Mesendoderm (in vitro differentiated cells): Measurements from ENCODE around the gene ATCAY.
A peak's percentile ranks its signal among the peaks of the same experiment; 100 is the strongest.

Experiments
- DNase-seq: peaks from one replicate; pipeline ENCODE4 v3.0.0; 2013
- H2AK5ac ChIP-seq: 2 replicates; pipeline ENCODE4 v1.6.1; 2013; ENCODE audit warnings: low read length, inconsistent platforms
- H2BK120ac ChIP-seq: 2 replicates; pipeline ENCODE4 v1.6.1; 2013; ENCODE audit warnings: low read depth, mild to moderate bottlenecking, low read length, moderate library complexity, mixed read lengths
- H2BK15ac ChIP-seq: replicated peaks from 2 replicates; pipeline ENCODE4 v1.6.1; 2013; ENCODE audit warnings: low read depth, mild to moderate bottlenecking, moderate library complexity
- H2BK5ac ChIP-seq: 2 replicates; pipeline ENCODE4 v1.6.1; 2013; ENCODE audit warnings: low read length, inconsistent platforms
- H3K18ac ChIP-seq: 2 replicates; pipeline ENCODE4 v1.6.1; 2013; ENCODE audit warnings: mild to moderate bottlenecking, low read length, mixed read lengths
- H3K23ac ChIP-seq: one replicate; pipeline ENCODE4 v1.6.1; 2013; ENCODE audit warnings: low read length
- H3K27ac ChIP-seq: 2 replicates; pipeline ENCODE4 v1.5.1; 2013; ENCODE audit warnings: low read depth, mild to moderate bottlenecking, inconsistent platforms, low read length, moderate library complexity
- H3K27me3 ChIP-seq: 2 replicates; pipeline ENCODE4 v1.6.1; 2013; ENCODE audit warnings: low read length, control low read depth, mild to moderate bottlenecking, inconsistent platforms; ENCODE audit not compliant: insufficient read depth, poor library complexity
- H3K36me3 ChIP-seq: 2 replicates; pipeline ENCODE4 v1.6.1; 2013; ENCODE audit warnings: low read length, inconsistent platforms; ENCODE audit not compliant: control insufficient read depth, insufficient read depth
- H3K4ac ChIP-seq: one replicate; pipeline ENCODE4 v1.6.1; 2013; ENCODE audit warnings: low read depth, mild to moderate bottlenecking, low read length, moderate library complexity
- H3K4me1 ChIP-seq: 2 replicates; pipeline ENCODE4 v1.6.1; 2013; ENCODE audit warnings: low read depth, low read length, inconsistent platforms; ENCODE audit not compliant: control insufficient read depth
- H3K4me2 ChIP-seq: 2 replicates; pipeline ENCODE4 v1.6.1; 2013; ENCODE audit warnings: low read length
- H3K4me3 ChIP-seq: 2 replicates; pipeline ENCODE4 v1.5.1; 2013; ENCODE audit warnings: mild to moderate bottlenecking, low read length
- H3K56ac ChIP-seq: one replicate; pipeline ENCODE4 v1.6.1; 2013; ENCODE audit warnings: low read length
- H3K79me1 ChIP-seq: 2 replicates; pipeline ENCODE4 v1.6.1; 2013; ENCODE audit warnings: low read length, inconsistent platforms
- H3K79me2 ChIP-seq: 2 replicates; pipeline ENCODE4 v1.6.1; 2013; ENCODE audit warnings: mild to moderate bottlenecking, low read length; ENCODE audit not compliant: control insufficient read depth, insufficient read depth
- H3K9ac ChIP-seq: 2 replicates; pipeline ENCODE4 v1.6.1; 2013; ENCODE audit warnings: low read length, inconsistent platforms
- H4K5ac ChIP-seq: one replicate; pipeline ENCODE4 v1.6.1; 2013; ENCODE audit warnings: low read length
- H4K8ac ChIP-seq: one replicate; pipeline ENCODE4 v1.6.1; 2013; ENCODE audit warnings: low read depth, mild to moderate bottlenecking, control low read depth, low read length, moderate library complexity
- WGBS: extraction: QIAGEN DNeasy Blood & Tissue Kit; methylation state at CpG from one replicate; pipeline ENCODE4 v1.1.7; 2013; ENCODE audit warnings: low lambda C conversion rate, missing lambda C conversion rate; ENCODE audit not compliant: insufficient coverage; ENCODE audit errors: extremely low coverage; 5-methylcytosine and 5-hydroxymethylcytosine counted together

Gene ATCAY

DNA sequence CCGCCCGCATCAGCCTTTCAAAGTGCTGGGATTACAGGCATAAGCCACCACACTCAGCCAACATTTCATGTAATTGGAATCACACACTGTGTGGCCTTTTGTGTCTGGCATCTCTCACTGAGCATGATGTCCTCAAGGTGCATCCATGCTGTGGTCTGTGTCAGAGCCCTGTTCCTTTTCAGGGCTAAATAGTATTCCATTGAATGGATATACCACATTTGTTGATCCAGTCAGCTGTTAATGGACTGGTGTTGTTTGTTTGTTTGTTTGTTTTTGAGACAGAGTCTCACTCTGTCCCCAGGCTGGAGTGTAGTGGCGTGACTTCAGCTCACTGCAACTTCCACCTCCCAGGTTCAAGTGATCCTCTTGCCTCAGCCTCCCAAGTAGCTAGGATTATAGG lies 17.9 kb downstream of the ATCAY start:
- Histone ChIP-seq H3K4ac (no peak overlapping the region), H3K9ac (no peak overlapping the region), H4K8ac (no peak overlapping the region), H3K56ac (no peak overlapping the region), H2AK5ac (no peak overlapping the region), H3K4me1 (no peaks in the 10 kb centered on the region), H4K5ac (no peak overlapping the region), H3K18ac (no peak overlapping the region), H3K27me3 (no peaks in the 10 kb centered on the region), H3K27ac (no peak overlapping the region), H3K79me2 (no peaks in the 10 kb centered on the region), H2BK5ac (no peak overlapping the region), H3K4me2 (no peak overlapping the region), H3K36me3 (no peaks in the 10 kb centered on the region), H3K4me3 (no peak overlapping the region), H3K79me1 (no peaks in the 10 kb centered on the region), H3K23ac (no peak overlapping the region), H2BK120ac (no peak overlapping the region), H2BK15ac (no peak overlapping the region)
- no CpG with 5 or more reads among the region's 3 CpGs for WGBS
- no peak for DNase-seq

DNA sequence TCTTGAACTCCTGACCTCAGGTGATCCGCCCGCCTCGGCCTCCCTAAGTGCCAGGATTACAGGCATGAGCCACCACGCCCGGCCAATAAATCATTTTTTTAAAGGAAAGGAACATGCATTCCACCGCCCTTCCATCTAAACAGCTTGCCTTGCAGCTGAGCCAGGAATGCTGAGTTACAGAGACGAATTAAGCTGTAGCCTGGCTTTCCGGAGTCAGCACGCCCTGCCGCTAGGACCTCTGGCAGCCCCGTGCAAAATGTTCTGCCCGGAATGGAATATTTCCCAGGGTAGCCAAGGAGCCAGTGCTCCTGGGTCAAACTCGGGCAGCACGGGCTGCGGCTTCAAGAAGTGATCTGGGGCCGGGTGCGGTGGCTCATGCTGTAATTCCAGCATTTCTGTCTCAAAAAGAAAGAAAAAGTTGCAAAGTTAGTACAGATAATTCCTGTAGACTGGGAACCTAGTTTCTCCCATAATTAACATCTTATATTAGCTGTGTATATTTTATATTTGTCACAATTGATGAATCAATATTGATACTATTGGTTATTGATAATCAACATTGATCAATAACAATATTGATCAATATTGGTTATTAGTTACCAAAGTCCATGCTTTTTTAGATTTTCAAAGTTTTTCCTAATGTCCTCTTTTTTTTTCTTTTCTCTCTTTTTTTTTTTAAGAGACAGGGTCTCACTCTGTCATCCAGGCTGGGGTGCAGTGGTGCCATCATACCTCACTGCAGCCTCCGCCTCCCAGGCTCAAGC lies 19.2 kb downstream of the ATCAY start:
- Histone ChIP-seq H3K79me2 (no peaks in the 10 kb centered on the region), H2AK5ac (no peak overlapping the region), H3K36me3 (no peaks in the 10 kb centered on the region), H3K23ac (no peak overlapping the region), H3K4me2 (no peak overlapping the region), H2BK120ac (no peak overlapping the region), H4K8ac (no peak overlapping the region), H3K18ac (no peak overlapping the region), H4K5ac (no peak overlapping the region), H3K9ac (no peak overlapping the region), H3K4me3 (no peak overlapping the region), H2BK15ac (no peak overlapping the region), H3K4ac (no peak overlapping the region), H3K27me3 (no peaks in the 10 kb centered on the region), H3K79me1 (no peaks in the 10 kb centered on the region), H2BK5ac (no peak overlapping the region), H3K56ac (no peak overlapping the region), H3K4me1 (no peaks in the 10 kb centered on the region), H3K27ac (no peak overlapping the region)
- WGBS: no CpG with 5 or more reads among the region's 18 CpGs
- no peak for DNase-seq

DNA sequence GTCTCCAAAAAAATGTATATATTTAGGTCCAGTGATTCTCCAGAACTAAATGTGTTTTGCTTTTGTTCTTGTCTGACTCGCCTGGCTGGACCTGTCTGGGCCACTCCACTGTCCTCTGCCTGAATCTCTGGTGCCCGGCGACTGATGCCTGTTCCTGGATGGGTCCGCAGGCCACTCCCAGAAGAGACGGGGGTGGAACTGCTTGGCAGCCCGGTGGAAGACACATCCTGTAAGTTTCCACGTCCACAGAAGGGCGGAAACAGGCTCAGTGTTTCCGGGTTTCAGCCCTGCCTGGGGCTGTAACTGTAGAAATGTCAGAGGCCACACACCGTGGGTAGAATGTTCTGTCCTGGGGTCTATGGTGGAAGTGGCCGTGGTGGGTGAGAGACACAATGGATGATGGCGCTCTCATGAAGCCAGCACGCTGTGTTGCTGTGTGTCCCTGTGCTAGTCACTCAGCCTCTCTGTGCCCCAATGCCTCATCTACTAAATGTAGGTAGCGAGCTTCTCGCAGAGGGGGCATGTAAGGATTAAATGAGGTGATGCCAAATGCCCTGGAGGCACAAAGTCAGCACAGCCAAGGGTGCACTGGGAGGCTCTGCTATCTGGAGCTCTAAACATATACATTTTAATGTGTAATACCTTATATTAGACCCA lies 22.0 kb downstream of the ATCAY start:
- H3K18ac ChIP-seq: no peak overlapping the region
- no peak for DNase-seq
- no peak overlapping the region for H3K23ac ChIP-seq
- H3K4me3 ChIP-seq: no peak overlapping the region
- no peak overlapping the region for H3K27ac ChIP-seq
- H3K4ac ChIP-seq: no peak overlapping the region
- H3K27me3 ChIP-seq: no peaks in the 10 kb centered on the region
- no peak overlapping the region for H4K5ac ChIP-seq
- H3K79me1 ChIP-seq: no peaks in the 10 kb centered on the region
- H2BK120ac ChIP-seq: no peak overlapping the region
- no peak overlapping the region for H3K4me2 ChIP-seq
- no peak overlapping the region for H2BK5ac ChIP-seq
- H3K9ac ChIP-seq: no peak overlapping the region
- no peak overlapping the region for H2AK5ac ChIP-seq
- no peak overlapping the region for H3K56ac ChIP-seq
- no peak overlapping the region for H4K8ac ChIP-seq
- no peaks in the 10 kb centered on the region for H3K36me3 ChIP-seq
- H3K4me1 ChIP-seq: no peaks in the 10 kb centered on the region
- WGBS: no CpG with 5 or more reads among the region's 15 CpGs
- no peaks in the 10 kb centered on the region for H3K79me2 ChIP-seq
- H2BK15ac ChIP-seq: no peak overlapping the region

DNA sequence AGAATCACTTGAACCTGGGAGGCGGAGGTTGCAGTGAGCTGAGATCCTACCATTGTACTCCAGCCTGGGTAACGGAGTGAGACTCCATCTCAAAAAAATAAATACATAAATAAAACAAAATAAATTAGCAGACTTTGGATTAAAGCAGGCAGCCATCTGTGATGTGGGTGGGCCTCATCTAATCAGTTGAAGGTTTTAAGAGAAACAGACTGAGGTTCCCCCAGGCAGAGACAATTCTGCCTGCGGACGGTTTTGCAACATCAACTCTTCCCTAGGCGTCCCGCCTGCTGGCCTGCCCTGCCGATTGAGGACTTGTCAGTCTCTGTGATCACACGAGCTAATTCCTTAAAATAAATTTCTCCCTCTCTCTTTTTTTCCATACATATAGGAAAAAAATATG lies 23.7 kb downstream of the ATCAY start:
- H3K79me1 ChIP-seq: no peaks in the 10 kb centered on the region
- no peak overlapping the region for H4K8ac ChIP-seq
- H4K5ac ChIP-seq: no peak overlapping the region
- no peak overlapping the region for H3K4ac ChIP-seq
- H3K4me2 ChIP-seq: no peak overlapping the region
- H3K36me3 ChIP-seq: no peaks in the 10 kb centered on the region
- no peak overlapping the region for H3K9ac ChIP-seq
- no peak overlapping the region for H3K4me3 ChIP-seq
- H3K56ac ChIP-seq: no peak overlapping the region
- no peak overlapping the region for H2BK5ac ChIP-seq
- H3K27me3 ChIP-seq: no peaks in the 10 kb centered on the region
- H3K23ac ChIP-seq: no peak overlapping the region
- no peaks in the 10 kb centered on the region for H3K4me1 ChIP-seq
- H2BK15ac ChIP-seq: no peak overlapping the region
- no peaks in the 10 kb centered on the region for H3K79me2 ChIP-seq
- H2BK120ac ChIP-seq: no peak overlapping the region
- no peak overlapping the region for H3K18ac ChIP-seq
- H3K27ac ChIP-seq: no peak overlapping the region
- no peak for DNase-seq
- no peak overlapping the region for H2AK5ac ChIP-seq
- no CpG with 5 or more reads among the region's 8 CpGs for WGBS

DNA sequence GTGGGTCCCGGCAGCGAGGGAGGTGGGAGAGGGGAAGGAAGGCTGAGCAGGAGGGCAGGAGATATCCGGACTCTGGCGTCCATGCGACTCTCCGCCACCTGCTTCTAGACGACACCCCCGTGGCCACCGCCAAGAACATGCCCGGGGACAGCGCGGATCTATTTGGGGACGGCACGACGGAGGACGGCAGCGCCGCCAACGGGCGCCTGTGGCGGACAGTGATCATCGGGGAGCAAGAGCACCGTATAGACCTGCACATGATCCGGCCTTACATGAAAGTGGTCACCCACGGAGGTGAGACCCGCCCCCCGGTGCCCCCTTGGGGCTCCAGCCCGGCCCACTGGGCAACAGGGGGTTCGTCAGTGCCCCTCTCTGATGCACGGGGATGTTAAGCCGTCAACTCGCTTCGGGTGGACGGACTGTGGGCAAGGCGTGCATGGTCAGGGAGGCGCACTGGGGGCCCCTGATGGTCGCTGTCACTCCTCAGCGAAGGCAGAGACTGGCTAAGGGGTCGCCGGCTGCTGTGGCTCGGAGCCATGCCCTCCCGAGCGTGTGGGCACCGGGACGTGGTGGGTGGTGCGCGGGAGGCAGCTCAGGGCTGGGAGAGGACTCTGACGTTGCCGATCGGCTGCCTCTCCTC lies 27.3 kb downstream of the ATCAY start:
- H3K4me1 ChIP-seq: no peaks in the 10 kb centered on the region
- H3K27ac ChIP-seq: no peak overlapping the region
- no peak for DNase-seq
- no peak overlapping the region for H3K4ac ChIP-seq
- H2BK120ac ChIP-seq: no peak overlapping the region
- H3K23ac ChIP-seq: peak overlapping the region; percentile 89
- WGBS: no CpG with 5 or more reads among the region's 50 CpGs
- H3K56ac ChIP-seq: no peak overlapping the region
- no peak overlapping the region for H3K4me3 ChIP-seq
- no peak overlapping the region for H4K5ac ChIP-seq
- no peaks in the 10 kb centered on the region for H3K36me3 ChIP-seq
- no peak overlapping the region for H2BK15ac ChIP-seq
- no peak overlapping the region for H3K18ac ChIP-seq
- no peak overlapping the region for H3K4me2 ChIP-seq
- no peak overlapping the region for H2BK5ac ChIP-seq
- H3K79me1 ChIP-seq: no peaks in the 10 kb centered on the region
- H4K8ac ChIP-seq: no peak overlapping the region
- no peak overlapping the region for H3K9ac ChIP-seq
- no peaks in the 10 kb centered on the region for H3K27me3 ChIP-seq
- no peaks in the 10 kb centered on the region for H3K79me2 ChIP-seq
- H2AK5ac ChIP-seq: no peak overlapping the region
